Urinary bladder (tissue), 4 donors: ENCODE results near the gene NKAIN2. TPM values are rescaled to one million over a fixed set of nuclear protein-coding genes. Genes with fewer than 3 reads are reported as not detected.
A peak's percentile ranks its signal among the peaks of the same experiment; 100 is the strongest.
"Not testable (repeated sequence)": the region's sequence is repeated elsewhere in the genome, so short reads cannot be mapped to it uniquely, and the experiment has no call there.

ENCODE experiments used
- DNase-seq: peaks from one replicate; pipeline ENCODE4 v3.0.0-alpha.2; 2015; ENCODE audit errors: extremely low spot score
- H3K27ac ChIP-seq: one replicate; pipeline ENCODE4 v1.5.1; 2013; ENCODE audit warnings: low read depth, mild to moderate bottlenecking, moderate library complexity
- H3K36me3 ChIP-seq: one replicate; pipeline ENCODE4 v1.6.1; 2013; ENCODE audit warnings: mild to moderate bottlenecking, moderate library complexity; ENCODE audit not compliant: insufficient read depth
- H3K4me1 ChIP-seq: one replicate; pipeline ENCODE4 v1.6.1; 2013; ENCODE audit warnings: mild to moderate bottlenecking, moderate library complexity; ENCODE audit not compliant: insufficient read depth
- H3K4me3 ChIP-seq: one replicate; pipeline ENCODE4 v1.5.1; 2013; ENCODE audit warnings: low read depth, low read length
- WGBS: extraction: QIAGEN DNeasy Blood & Tissue Kit; methylation state at CpG from one replicate; pipeline ENCODE4 v1.1.7; 2013; 5-methylcytosine and 5-hydroxymethylcytosine counted together
- polyA plus RNA-seq: library from polyadenylated mRNA; stranded (reverse); fragments of 200-250 nt; gene quantifications from one replicate; pipeline ENCODE4 v1.2.3, GENCODE V29; 2013
- total RNA-seq: library from RNA; depleted of rRNA; stranded (reverse); fragments of >200 nt; gene quantifications from one replicate; pipeline ENCODE4 v1.2.3, GENCODE V29; 2014
- donor health status: healthy with polysubstance abuse.
- donor health status: healthy.

The NKAIN2 gene
- total and polyA plus RNA-seq, 2 donors, result 0.24 to 1.7 TPM

DNA sequence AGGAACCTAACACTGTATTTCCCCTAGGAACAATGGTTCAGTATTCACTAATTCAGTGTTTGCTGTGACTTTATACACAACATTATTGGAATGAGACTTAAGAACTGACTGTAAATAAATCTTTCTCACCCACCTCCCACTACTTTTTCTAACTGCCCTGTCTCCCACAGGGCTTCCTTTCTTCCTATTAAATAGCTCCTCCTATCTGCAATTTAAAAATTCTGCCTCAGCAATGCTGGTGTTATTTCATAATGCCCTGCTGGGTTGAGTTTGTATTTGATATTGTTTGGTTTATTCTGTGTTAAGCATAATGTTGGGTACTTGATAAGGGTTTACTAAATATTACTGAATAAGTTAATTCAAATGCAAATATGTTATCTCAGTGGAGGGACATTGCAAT is 585.5 kb downstream of the NKAIN2 start:
- Histone ChIP-seq H3K36me3 (no peaks in the 10 kb centered on the region), H3K4me3 (no peak overlapping the region), H3K27ac (no peak overlapping the region), H3K4me1 (no peaks in the 10 kb centered on the region)
- no peak for DNase-seq

DNA sequence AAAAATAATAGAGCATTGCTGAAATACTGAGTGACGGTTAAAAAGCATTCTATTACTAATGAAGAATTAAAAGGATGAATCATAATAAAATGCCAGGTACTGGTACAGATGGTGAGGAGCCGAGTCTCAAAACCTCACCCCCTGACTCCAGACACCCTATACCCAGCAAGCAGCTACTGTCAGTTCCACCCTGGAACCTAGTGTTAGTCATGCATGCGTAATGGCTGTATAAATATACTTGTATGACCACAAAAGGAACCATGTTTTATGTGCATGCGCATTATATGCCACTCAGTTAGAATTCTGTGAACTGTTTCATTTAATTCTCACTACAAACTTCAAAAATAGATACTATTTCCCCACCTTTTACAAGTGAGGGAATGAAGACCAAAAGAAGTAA is 589.9 kb downstream of the NKAIN2 start:
- no peak for DNase-seq
- Histone ChIP-seq H3K4me3 (no peak overlapping the region), H3K27ac (no peak overlapping the region), H3K36me3 (no peaks in the 10 kb centered on the region), H3K4me1 (no peaks in the 10 kb centered on the region)
- 93% methylated on average over 4 of the region's 4 CpGs for WGBS

DNA sequence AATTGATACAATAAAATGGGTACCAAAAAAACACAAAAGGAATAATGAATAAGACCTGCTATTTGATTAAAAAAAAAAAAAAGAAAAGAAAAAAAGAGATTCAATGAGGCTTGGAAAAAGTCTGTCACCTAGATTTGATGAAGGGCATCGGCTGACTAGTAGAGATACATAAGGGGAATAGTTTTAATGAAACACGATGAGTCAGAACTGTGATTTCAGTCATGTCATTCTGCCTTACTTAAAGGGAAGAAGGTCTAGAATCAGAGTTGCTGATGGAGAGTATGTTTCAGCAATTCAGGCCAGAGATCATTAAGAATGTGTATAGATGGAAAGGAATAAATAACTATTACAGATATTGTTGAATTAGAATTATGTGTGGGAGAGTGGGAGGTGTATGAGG is 592.7 kb downstream of the NKAIN2 start:
- no peak for DNase-seq
- Histone ChIP-seq H3K4me1 (no peaks in the 10 kb centered on the region), H3K27ac (no peak overlapping the region), H3K4me3 (no peak overlapping the region), H3K36me3 (no peaks in the 10 kb centered on the region)
- WGBS, result 85% methylated on average over 2 of the region's 2 CpGs

DNA sequence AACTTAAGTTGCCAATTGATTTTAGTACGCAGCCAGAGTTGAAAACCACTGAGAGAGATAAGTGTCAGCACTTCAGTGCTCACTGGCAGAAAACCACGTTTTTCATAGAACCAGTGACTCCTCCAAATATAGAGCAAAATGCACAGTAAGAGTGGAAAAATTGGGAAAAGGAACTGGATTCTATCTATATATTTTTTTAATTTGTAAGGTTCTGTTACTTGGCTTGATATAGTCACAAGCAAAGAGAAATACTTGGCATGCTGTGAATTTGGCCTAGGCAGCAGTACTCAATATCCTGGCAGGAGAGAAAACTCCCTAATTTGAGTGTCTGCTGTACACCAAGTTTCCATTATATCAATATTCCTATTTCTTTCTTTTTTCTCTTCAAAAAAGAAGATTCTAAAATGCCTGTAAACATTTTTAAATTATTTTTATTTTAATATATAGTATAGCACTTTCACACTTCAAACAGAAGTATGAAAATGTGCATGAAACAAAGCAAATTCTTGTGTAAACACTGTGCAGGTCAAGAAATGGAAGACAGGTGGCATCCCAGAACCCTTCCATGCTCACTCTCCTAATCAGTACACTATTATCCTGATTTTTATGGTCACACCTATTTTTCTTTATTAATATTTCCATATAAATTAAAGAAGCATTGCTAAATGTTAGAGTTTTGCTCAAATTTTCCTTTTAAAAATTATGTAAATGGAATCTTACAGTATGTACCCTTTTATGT is 596.8 kb downstream of the NKAIN2 start:
- Histone ChIP-seq H3K4me1 (no peaks in the 10 kb centered on the region), H3K4me3 (no peak overlapping the region), H3K36me3 (no peaks in the 10 kb centered on the region), H3K27ac (no peak overlapping the region)
- 60% methylated on average over 2 of the region's 2 CpGs for WGBS
- DNase-seq, result no peak

DNA sequence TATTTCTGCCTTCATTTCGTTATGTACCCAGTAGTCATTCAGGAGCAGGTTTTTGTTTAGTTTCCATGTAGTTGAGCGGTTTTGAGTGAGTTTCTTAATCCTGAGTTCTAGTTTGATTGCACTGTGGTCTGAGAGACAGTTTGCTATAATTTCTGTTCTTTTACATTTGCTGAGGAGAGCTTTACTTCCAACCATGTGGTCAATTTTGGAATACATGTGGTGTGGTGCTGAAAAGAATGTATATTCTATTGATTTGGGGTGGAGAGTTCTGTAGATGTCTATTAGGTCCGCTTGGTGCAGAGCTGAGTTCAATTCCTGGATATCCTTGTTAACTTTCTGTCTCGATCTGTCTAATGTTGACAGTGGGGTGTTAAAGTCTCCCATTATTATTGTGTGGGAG is 606.8 kb downstream of the NKAIN2 start:
- H3K36me3 ChIP-seq, DNase-seq, H3K4me3 ChIP-seq, H3K27ac ChIP-seq, H3K4me1 ChIP-seq: not testable (repeated sequence)
- WGBS, result 64% methylated on average over 4 of the region's 4 CpGs

DNA sequence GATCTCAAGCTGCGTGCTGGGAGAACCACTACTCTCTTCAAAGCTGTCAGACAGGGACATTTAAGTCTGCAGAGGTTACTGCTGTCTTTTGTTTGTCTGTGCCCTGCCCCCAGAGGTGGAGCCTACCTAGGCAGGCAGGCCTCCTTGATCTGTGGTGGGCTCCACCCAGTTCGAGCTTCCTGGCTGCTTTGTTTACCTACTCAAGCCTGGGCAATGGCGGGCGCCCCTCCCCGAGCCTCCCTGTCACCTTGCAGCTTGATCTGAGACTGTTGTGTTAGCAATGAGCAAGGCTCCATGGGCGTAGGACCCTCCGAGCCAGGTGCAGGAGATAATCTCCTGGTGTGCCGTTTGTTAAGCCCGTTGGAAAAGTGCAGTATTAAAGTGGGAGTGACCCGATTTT is 609.0 kb downstream of the NKAIN2 start:
- H3K27ac ChIP-seq, H3K4me3 ChIP-seq, H3K4me1 ChIP-seq, H3K36me3 ChIP-seq, DNase-seq: not testable (repeated sequence)
- 84% methylated on average over 9 of the region's 10 CpGs for WGBS

DNA sequence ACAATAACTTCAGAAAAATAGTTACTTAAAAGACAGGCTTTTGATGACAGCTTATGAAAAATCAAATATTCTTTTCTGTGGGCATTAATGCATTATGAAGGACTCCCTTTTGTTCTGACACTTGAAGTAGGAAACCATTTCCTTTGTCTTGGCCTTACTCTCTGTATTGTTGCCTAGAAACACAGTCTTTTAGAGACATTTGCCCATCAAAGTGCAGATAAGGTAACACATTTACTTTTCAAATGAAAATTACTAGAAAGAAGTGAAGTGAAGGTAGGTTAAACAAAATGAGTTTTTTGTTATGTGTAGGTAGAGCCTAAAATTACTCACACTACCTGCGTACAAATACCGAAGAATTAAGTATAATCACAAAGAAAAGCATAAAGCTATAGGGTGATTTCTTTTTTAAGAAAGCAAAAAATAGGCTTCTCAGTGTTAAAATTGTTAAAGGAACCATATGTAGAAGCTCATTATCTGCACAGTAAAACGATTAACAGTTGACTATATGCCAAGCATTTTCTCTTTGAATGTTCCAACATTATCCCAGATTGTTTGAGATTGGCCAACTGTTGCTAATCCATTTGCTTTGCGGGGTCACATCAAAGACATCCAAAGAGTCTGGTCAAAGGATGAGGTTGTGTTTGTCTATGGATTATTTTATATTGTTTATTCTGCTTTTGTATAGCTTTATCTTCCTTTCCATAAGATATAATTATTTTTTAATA is 616.6 kb downstream of the NKAIN2 start:
- peak; percentile 11 for DNase-seq
- H3K36me3 ChIP-seq, result no peaks in the 10 kb centered on the region
- no peak overlapping the region for H3K27ac ChIP-seq
- WGBS, result 58% methylated on average over 4 of the region's 4 CpGs
- no peaks in the 10 kb centered on the region for H3K4me1 ChIP-seq
- H3K4me3 ChIP-seq, result no peak overlapping the region

DNA sequence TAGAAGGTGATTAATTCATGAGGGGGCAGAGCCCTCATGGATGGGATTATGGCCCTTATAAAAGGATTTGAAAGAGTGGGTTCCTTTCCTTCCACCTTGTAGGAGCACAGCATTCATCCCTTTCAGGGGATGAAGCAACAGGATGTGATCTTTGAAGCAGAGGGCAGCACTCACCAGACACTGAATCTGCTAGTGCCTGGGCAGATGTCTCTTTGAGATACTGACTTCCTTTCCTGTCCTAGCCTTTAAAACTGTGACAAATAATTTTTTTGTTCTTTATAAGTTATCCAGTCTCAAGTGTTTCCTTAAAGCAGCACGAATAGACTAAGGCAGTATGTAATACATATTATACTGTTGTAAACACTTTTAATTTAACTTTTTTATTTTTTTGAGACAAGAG is 620.0 kb downstream of the NKAIN2 start:
- Histone ChIP-seq H3K36me3 (no peaks in the 10 kb centered on the region), H3K27ac (no peak overlapping the region), H3K4me1 (no peaks in the 10 kb centered on the region), H3K4me3 (no peak overlapping the region)
- WGBS, result 75% methylated on average over 1 of the region's 1 CpG
- no peak for DNase-seq

DNA sequence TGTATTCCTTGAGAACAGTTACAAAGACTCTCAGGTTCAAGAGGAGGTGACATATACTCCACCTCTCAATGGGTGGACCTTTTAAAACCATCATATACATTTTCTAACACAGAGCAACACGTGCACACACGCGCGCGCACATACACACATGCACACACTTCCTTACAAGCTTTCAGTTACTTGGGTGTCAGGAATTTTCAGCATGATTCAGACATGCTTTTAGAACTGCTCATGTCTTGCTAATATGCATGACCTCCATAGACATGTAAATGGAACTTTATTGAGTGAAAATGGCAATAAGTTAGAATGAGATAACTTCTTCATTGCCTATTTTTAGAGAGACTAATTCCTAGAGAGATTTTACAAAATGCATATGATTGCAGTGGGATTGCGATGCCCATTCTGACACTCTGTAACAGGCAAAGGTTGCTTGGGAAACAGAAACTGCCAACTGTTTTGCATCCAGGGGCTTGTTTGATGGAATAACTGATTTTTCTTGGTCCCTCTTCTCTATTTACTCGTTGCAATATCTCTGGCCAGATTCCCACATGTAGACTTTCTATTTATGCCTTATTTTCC is 627.2 kb downstream of the NKAIN2 start:
- no peaks in the 10 kb centered on the region for H3K36me3 ChIP-seq
- no peaks in the 10 kb centered on the region for H3K4me1 ChIP-seq
- H3K27ac ChIP-seq, result no peak overlapping the region
- no peak overlapping the region for H3K4me3 ChIP-seq
- DNase-seq, result no peak
- WGBS, result 88% methylated on average over 7 of the region's 7 CpGs

DNA sequence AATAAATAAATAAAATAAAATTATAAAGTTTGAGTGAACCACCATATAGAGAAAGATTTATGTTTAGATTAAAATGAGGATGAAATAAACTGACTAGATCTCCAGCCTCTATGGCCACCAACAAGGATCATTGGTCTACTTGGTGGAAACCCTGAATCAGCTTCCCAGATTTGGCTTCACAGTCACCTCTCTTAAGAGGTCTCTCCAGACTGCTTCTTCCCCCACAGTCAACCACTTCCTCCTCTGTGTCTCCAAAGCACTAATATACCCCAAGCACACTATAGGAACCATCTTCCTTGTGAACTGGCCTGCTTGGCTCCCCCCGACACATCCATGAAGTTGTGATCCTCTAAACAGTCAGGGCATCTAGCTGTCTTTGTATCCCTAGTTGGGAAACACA is 629.0 kb downstream of the NKAIN2 start:
- no peaks in the 10 kb centered on the region for H3K4me1 ChIP-seq
- DNase-seq, result no peak
- no peak overlapping the region for H3K4me3 ChIP-seq
- no peaks in the 10 kb centered on the region for H3K36me3 ChIP-seq
- WGBS, result 88% methylated on average over 1 of the region's 1 CpG
- H3K27ac ChIP-seq, result no peak overlapping the region

DNA sequence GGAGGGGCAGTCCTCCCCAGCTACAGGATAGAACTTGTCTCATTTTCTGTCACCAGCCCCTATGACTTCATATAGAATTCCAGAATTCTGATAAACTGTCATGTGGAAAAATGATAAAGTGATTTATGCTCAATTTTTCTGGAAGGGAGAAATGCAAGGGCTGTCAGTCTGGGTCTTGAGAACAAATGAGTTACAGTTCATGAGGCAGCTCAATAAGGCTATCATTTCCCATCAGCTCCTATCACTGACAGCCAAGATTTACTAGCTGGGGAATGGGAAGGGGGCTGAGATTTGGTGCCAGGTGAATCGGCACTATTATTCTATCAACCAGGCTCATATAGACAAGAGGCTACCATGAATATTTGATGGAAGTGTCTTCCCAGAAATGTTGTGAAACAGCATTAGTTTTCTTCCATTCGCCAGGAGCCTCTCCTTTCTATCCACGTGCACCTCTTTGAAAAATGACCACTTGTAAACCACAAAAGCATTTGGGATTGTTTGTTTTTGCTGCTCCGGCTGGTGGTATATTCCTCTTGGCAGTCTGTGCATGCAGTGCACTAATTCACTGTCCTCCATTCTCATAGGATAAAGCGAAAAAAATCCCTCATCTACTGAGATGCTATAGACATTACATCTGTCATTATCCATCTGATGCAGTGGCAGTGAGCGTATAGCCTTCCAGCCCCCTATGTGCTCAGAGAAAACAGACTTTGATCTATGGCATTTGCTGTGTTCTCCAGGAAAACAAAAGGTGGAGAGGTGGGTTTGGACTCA is 629.9 kb downstream of the NKAIN2 start:
- 73% methylated on average over 6 of the region's 6 CpGs for WGBS
- Histone ChIP-seq H3K36me3 (no peaks in the 10 kb centered on the region), H3K4me1 (no peaks in the 10 kb centered on the region), H3K27ac (no peak overlapping the region), H3K4me3 (no peak overlapping the region)
- no peak for DNase-seq

DNA sequence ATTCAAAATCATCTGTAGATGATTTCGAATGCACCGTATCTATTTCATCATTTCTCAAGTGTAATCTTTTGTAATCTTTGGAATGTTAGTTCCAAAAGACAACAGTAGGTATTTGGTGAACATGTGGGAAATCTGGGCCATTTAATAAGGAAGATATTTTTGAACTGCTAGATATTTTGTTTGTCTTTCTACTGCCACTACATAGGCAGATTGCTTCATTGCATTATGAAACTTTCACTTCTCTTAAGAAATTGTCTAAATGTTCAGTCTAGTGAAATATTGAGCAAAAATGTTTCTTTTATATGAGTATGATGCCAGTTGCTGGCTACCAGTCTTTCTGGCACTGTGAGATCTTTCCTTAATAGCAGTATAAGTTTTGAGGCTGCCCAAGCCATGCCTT is 630.8 kb downstream of the NKAIN2 start:
- H3K27ac ChIP-seq, result no peak overlapping the region
- no peak for DNase-seq
- no peaks in the 10 kb centered on the region for H3K4me1 ChIP-seq
- H3K4me3 ChIP-seq, result no peak overlapping the region
- 81% methylated on average over 2 of the region's 2 CpGs for whole genome bisulfite sequencing
- no peaks in the 10 kb centered on the region for H3K36me3 ChIP-seq

DNA sequence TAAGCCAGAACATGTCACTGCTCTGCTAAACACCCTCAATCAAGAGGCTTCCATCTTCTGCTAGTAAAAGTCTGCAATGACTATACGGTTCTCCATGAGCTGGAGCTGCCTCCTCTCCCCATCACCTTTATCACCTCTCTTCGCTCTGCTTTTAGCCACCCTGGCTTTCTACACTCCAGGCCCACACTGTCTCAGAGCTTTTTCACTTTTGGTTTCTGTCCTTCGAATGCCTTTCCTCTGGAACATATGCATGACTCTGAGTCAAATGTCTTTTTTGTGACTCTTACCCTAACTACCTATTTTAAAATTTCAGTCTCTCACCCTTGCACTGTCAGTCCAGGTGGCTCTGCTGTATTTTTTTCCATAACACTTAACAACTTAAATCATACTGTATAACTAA is 633.1 kb downstream of the NKAIN2 start:
- WGBS, result 84% methylated on average over 3 of the region's 3 CpGs

More for the DNA sequence above, 633.1 kb downstream of the NKAIN2 start:
- no peak overlapping the region for H3K4me3 ChIP-seq
- H3K4me1 ChIP-seq, result no peaks in the 10 kb centered on the region
- H3K27ac ChIP-seq, result no peak overlapping the region
- no peaks in the 10 kb centered on the region for H3K36me3 ChIP-seq
- no peak for DNase-seq
